ENCODE data around the gene JMJD6. TPM values are rescaled to one million over a fixed set of nuclear protein-coding genes. Genes with fewer than 3 reads are reported as not detected.

Gene JMJD6
- 11.5 TPM for polyA plus RNA-seq (2013, experiment 1 of 2)
- 10.5 TPM for polyA plus RNA-seq (2013, experiment 2 of 2)

DNA sequence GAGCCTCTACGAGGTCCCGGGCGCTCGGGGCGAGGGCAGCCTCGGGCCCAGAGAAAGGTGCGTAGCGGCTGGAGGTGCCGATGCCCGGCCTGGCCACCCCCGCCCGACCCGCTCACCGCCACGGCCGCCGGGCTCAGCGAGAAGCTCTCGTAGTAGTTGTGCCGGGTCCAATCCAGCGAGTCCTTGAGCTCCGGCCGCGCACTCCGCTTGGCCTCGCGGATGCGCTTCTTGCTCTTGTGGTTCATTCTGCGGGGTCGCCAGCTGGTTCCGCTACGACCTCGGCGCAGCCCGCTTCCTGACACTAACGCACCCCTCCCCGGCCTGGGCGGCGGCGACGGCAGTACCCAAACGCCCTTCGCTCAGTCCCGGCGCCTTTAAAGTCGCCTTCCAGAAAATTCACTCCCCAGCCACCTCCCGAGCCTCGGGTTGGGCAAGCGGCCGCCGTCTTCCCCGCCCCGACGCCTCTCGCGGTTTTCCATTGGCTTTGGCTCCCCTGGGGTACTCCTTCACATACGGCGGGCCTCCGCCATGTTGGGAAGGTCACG is at the start of gene JMJD6:
Gene JMJD6 (minus strand): TSS at position 376 of the 545 bp plus-strand sequence. CDS start 131 bp downstream, at position 245.
- under 1% methylated on average over 60 of the region's 60 CpGs for WGBS

DNA sequence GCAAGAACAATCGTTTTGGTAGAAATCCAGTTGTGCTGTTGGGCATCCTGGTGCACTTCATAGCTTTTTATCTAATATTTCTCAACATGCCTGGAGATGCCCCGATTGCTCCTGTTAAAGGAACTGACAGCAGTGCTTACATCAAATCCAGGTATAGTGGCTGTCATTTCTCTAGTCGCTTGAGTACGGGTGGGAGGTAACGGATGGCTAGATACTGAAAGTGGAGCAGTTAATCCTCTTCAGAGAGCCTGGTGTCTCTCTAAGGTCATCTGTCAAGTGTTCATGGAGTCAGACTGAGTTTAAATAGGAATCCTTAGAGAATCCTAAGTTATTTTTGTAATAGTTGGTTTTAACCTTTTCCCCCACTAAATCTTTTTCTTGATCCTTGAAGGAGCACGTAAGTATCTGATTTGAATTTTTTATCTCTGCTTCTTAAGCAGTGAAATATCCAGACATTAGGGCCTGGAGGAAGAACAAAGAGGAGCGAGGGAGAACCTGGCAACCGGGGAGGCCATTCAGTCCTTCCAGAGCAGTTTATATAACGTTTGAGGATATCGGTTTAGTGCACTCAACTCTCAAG is 48.7 kb upstream of the JMJD6 start:
- Histone ChIP-seq H3K4me3 (ENCODE audit: low read length) (no peak overlapping the region), H3K9ac (ENCODE audit: low read depth, low read length) (no peak overlapping the region), H3K4me1 (ENCODE audit: insufficient read depth, low read length) (no peaks in the 10 kb centered on the region), H3K36me3 (ENCODE audit: insufficient read depth, low read length) (peaks cover 48% of the 10 kb centered on the region), H3K27me3 (ENCODE audit: insufficient read depth, low read length) (no peaks in the 10 kb centered on the region), H3K27ac (ENCODE audit: low read depth, low read length) (no peak overlapping the region), H3K9me3 (ENCODE audit: insufficient read depth, low read depth, low read length) (no peaks in the 10 kb centered on the region)
- 93% methylated on average over 10 of the region's 10 CpGs for WGBS

More for the DNA sequence above, at the start of gene JMJD6:
- H3K36me3 ChIP-seq (ENCODE audit: insufficient read depth, low read length) = peaks cover 37% of the 10 kb centered on the region
- peak within 1 kb of the TSS; percentile 94 for H3K27ac ChIP-seq (ENCODE audit: low read depth, low read length)
- no peaks in the 10 kb centered on the region for H3K27me3 ChIP-seq (ENCODE audit: insufficient read depth, low read length)
- H3K4me3 ChIP-seq (ENCODE audit: low read length) = peak within 1 kb of the TSS; percentile 92
- peak within 1 kb of the TSS; percentile 96 for H3K9ac ChIP-seq (ENCODE audit: low read depth, low read length)
- H3K9me3 ChIP-seq (ENCODE audit: insufficient read depth, low read depth, low read length) = no peaks in the 10 kb centered on the region
- peaks cover 11% of the 10 kb centered on the region for H3K4me1 ChIP-seq (ENCODE audit: insufficient read depth, low read length)

- Histone ChIP-seq H3K9me3 (ENCODE audit: insufficient read depth, low read depth, low read length) (no peaks in the 10 kb centered on the region), H3K9ac (ENCODE audit: low read depth, low read length) (no peak overlapping the region), H3K4me1 (ENCODE audit: insufficient read depth, low read length) (no peaks in the 10 kb centered on the region), H3K4me3 (ENCODE audit: low read length) (peak overlapping the region; percentile 29; the same call in 1 of the 2 replicates), H3K36me3 (ENCODE audit: insufficient read depth, low read length) (peaks cover 48% of the 10 kb centered on the region), H3K27ac (ENCODE audit: low read depth, low read length) (peak overlapping the region; percentile 11; the same call in 1 of the 2 replicates), H3K27me3 (ENCODE audit: insufficient read depth, low read length) (no peaks in the 10 kb centered on the region)
- 88% methylated on average over 6 of the region's 6 CpGs for WGBS
These were observed 46.6 kb upstream of the JMJD6 start for GRCh38 chr17:76772842-76773525.

DNA sequence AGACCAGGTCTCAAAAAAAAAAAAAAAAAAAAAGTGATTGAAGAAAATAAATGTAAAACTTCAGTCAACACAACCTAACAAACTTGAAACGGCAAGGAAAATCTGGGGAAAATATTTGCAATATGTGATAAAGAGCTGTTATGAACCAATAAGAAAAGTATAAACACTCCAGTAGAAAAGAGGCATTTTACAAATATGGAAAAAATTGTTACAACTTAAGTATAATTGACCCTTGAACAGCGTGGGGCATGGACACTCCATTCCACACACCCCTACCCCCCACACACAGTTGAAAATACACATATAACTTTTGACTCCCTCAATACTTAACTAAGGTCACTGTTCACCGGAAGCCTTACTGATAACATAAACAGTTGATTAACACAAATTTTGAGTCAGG is 32.2 kb upstream of the JMJD6 start:
- Histone ChIP-seq H3K36me3 (ENCODE audit: insufficient read depth, low read length) (peaks cover 21% of the 10 kb centered on the region), H3K4me1 (ENCODE audit: insufficient read depth, low read length) (peaks cover 6% of the 10 kb centered on the region), H3K9ac (ENCODE audit: low read depth, low read length) (no peak overlapping the region), H3K27ac (ENCODE audit: low read depth, low read length) (no peak overlapping the region), H3K27me3 (ENCODE audit: insufficient read depth, low read length) (no peaks in the 10 kb centered on the region), H3K4me3 (ENCODE audit: low read length) (no peak overlapping the region), H3K9me3 (ENCODE audit: insufficient read depth, low read depth, low read length) (no peaks in the 10 kb centered on the region)
- 97% methylated on average over 2 of the region's 3 CpGs for WGBS

GRCh38 chr17:76757256-76757655 is 30.9 kb upstream of the JMJD6 start:
- Histone ChIP-seq H3K36me3 (ENCODE audit: insufficient read depth, low read length) (peaks cover 24% of the 10 kb centered on the region), H3K27me3 (ENCODE audit: insufficient read depth, low read length) (no peaks in the 10 kb centered on the region), H3K4me3 (ENCODE audit: low read length) (no peak overlapping the region), H3K27ac (ENCODE audit: low read depth, low read length) (no peak overlapping the region), H3K9ac (ENCODE audit: low read depth, low read length) (no peak overlapping the region), H3K9me3 (ENCODE audit: insufficient read depth, low read depth, low read length) (no peaks in the 10 kb centered on the region), H3K4me1 (ENCODE audit: insufficient read depth, low read length) (no peaks in the 10 kb centered on the region)
- WGBS = 90% methylated on average over 5 of the region's 5 CpGs

DNA sequence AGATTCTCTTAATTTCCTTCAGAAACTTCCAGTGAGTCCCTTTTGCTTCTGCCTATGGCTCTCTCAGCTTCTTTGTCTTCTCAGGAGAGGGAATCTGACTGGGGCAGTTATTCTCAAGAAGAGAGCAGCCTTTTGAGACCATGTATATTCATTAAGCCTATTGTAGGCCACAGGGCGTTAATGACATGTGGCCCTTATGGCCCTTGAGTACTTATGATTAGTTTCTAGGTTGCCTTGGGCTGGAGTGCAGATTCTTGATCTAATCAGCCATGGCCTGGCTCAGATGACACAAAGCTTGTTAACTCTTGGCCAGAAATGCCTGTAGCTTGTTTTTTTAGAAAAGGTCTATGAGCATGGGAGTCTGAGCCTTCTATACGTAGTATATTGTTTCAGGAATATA is 28.9 kb upstream of the JMJD6 start:
- H3K27me3 ChIP-seq (ENCODE audit: insufficient read depth, low read length) = no peaks in the 10 kb centered on the region
- 95% methylated on average over 1 of the region's 2 CpGs for WGBS
- H3K36me3 ChIP-seq (ENCODE audit: insufficient read depth, low read length) = peaks cover 24% of the 10 kb centered on the region

DNA sequence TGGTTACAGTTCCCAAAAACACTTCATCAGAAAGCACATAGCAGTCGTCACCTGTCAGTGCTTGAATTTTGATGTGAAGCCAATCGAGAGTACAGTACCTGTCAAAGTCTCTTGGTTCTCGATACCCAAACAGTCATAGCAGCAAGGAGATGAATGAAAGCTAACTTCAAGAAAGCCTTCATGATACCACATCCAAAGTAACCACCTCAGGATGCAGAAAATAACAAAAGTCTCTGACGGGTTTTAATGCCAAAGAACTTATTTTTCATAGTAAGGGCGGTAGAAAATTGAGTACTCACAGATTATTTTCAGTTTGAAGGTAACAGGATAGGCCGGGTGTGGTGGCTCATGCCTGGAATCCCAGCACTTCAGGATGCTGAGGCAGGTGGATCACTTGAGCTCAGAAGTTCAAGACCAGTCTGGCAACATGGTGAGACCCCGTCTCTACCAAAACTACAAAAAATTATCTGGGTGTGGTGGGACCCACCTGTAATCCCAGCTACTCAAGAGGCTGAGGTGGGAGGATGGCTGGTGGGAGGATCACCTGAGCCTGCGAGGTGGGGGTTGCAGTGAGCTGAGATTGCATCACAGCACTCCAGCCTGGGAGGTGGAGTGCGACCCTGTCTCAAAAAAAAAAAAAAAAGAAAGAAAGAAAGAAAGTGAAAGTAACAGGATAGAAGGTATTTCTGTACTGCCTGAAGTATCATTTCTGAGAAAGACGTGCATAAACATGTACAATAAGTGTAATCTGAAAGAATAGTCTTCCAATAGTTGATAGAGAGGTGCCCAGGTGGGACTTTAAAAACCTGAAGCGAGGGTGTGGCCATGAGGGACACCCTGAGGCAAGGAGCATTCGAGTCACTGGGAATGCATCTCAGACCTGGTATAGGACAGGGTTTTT is 26.9 kb upstream of the JMJD6 start:
- Histone ChIP-seq H3K9me3 (ENCODE audit: insufficient read depth, low read depth, low read length) (no peaks in the 10 kb centered on the region), H3K27me3 (ENCODE audit: insufficient read depth, low read length) (no peaks in the 10 kb centered on the region), H3K36me3 (ENCODE audit: insufficient read depth, low read length) (peaks cover 24% of the 10 kb centered on the region), H3K9ac (ENCODE audit: low read depth, low read length) (no peak overlapping the region), H3K27ac (ENCODE audit: low read depth, low read length) (no peak overlapping the region), H3K4me3 (ENCODE audit: low read length) (no peak overlapping the region), H3K4me1 (ENCODE audit: insufficient read depth, low read length) (no peaks in the 10 kb centered on the region)
- WGBS = 94% methylated on average over 12 of the region's 12 CpGs

More for the DNA sequence above, 28.9 kb upstream of the JMJD6 start:
- H3K27ac ChIP-seq (ENCODE audit: low read depth, low read length) = no peak overlapping the region
- no peak overlapping the region for H3K4me3 ChIP-seq (ENCODE audit: low read length)
- no peak overlapping the region for H3K9ac ChIP-seq (ENCODE audit: low read depth, low read length)
- no peaks in the 10 kb centered on the region for H3K9me3 ChIP-seq (ENCODE audit: insufficient read depth, low read depth, low read length)
- H3K4me1 ChIP-seq (ENCODE audit: insufficient read depth, low read length) = no peaks in the 10 kb centered on the region

DNA sequence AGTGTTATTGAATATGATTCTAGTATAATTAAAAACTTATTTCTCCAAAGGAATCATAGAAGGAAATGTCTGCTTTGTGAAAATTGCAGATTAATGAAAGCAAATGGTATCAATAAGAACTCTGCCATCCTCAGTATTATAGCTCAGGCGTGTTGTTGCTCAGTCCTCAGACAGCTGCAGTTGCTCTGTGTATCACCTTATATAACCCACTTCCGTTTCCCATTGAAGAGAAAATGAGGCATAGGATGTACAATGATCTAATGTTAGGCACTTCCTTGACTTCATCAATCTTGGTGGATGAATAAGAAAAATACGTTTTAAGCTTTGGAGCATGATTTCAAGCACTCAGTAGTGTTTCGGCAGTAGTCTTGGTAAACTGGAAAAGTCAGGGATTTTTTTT is 25.6 kb upstream of the JMJD6 start:
- peaks cover 20% of the 10 kb centered on the region for H3K36me3 ChIP-seq (ENCODE audit: insufficient read depth, low read length)
- no peaks in the 10 kb centered on the region for H3K9me3 ChIP-seq (ENCODE audit: insufficient read depth, low read depth, low read length)
- H3K4me1 ChIP-seq (ENCODE audit: insufficient read depth, low read length) = no peaks in the 10 kb centered on the region
- H3K27me3 ChIP-seq (ENCODE audit: insufficient read depth, low read length) = no peaks in the 10 kb centered on the region
- H3K4me3 ChIP-seq (ENCODE audit: low read length) = no peak overlapping the region
- WGBS = 98% methylated on average over 4 of the region's 4 CpGs
- H3K9ac ChIP-seq (ENCODE audit: low read depth, low read length) = no peak overlapping the region
- H3K27ac ChIP-seq (ENCODE audit: low read depth, low read length) = no peak overlapping the region

GRCh38 chr17:76751416-76751993 is 25.1 kb upstream of the JMJD6 start:
- H3K27me3 ChIP-seq (ENCODE audit: insufficient read depth, low read length) = no peaks in the 10 kb centered on the region
- no peaks in the 10 kb centered on the region for H3K4me1 ChIP-seq (ENCODE audit: insufficient read depth, low read length)
- no peak overlapping the region for H3K4me3 ChIP-seq (ENCODE audit: low read length)
- H3K36me3 ChIP-seq (ENCODE audit: insufficient read depth, low read length) = peaks cover 22% of the 10 kb centered on the region
- H3K9ac ChIP-seq (ENCODE audit: low read depth, low read length) = no peak overlapping the region
- H3K27ac ChIP-seq (ENCODE audit: low read depth, low read length) = no peak overlapping the region
- no peaks in the 10 kb centered on the region for H3K9me3 ChIP-seq (ENCODE audit: insufficient read depth, low read depth, low read length)
- WGBS = 100% methylated on average over 1 of the region's 3 CpGs

DNA sequence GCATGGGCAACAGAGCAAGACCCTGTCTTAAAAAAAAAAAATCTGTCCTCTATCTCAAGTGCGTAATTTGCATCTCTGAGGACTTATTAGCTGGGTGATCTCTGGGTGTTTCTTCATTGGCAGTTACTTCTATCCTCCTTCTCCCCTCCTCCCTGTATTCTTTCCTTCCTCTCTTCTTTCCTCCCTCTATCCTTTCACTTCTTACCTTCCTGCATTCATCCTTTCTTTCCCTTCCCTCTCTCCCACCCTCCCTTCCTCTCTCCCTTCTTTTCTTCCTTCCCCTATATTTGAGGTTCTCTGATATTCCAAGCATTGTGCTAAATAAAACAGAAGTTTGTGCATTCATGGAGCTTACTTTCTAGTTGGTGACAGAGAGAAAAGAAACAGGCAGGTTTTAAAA is 22.3 kb upstream of the JMJD6 start:
- no peak overlapping the region for H3K4me3 ChIP-seq (ENCODE audit: low read length)
- no peaks in the 10 kb centered on the region for H3K9me3 ChIP-seq (ENCODE audit: insufficient read depth, low read depth, low read length)
- no peak overlapping the region for H3K9ac ChIP-seq (ENCODE audit: low read depth, low read length)
- no peaks in the 10 kb centered on the region for H3K27me3 ChIP-seq (ENCODE audit: insufficient read depth, low read length)
- no peak overlapping the region for H3K27ac ChIP-seq (ENCODE audit: low read depth, low read length)
- H3K36me3 ChIP-seq (ENCODE audit: insufficient read depth, low read length) = peaks cover 37% of the 10 kb centered on the region
- H3K4me1 ChIP-seq (ENCODE audit: insufficient read depth, low read length) = no peaks in the 10 kb centered on the region
- WGBS = 100% methylated on average over 1 of the region's 1 CpG
